RCC 7860 (cell line): ENCODE measurements around the gene CCDC24.
A peak's percentile ranks its signal among the peaks of the same experiment; 100 is the strongest.

Source experiments
- DNase-seq: peaks from one replicate; pipeline ENCODE4 v3.0.0-alpha.2; 2015; ENCODE audit warnings: low spot score
- FAIRE-seq: peaks from 2 replicates; lab custom pipeline; 2012; peaks lifted over from hg19 to GRCh38; lab: Jason Lieb, UNC

Gene CCDC24

GRCh38 chr1:44036409-44037139, 45.2 kb downstream of the CCDC24 start:
- DNase-seq (peak; percentile 63), FAIRE-seq (peak; percentile 67)

- FAIRE-seq: no peak
- DNase-seq: no peak
Measured at GRCh38 chr1:44037154-44037553, 45.8 kb downstream of the CCDC24 start.

- DNase-seq (peak; percentile 15), FAIRE-seq (peak; percentile 41)
Measured at GRCh38 chr1:44038876-44039657, 47.7 kb downstream of the CCDC24 start.

GRCh38 chr1:44040418-44040817, 49.0 kb downstream of the CCDC24 start:
- FAIRE-seq (no peak), DNase-seq (no peak)

GRCh38 chr1:44040846-44041245, 49.4 kb downstream of the CCDC24 start:
- FAIRE-seq (peak; percentile 82), DNase-seq (no peak)

GRCh38 chr1:44043176-44044070, 52.0 kb downstream of the CCDC24 start:
- DNase-seq (no peak), FAIRE-seq (no peak)

GRCh38 chr1:44044071-44044801, 52.8 kb downstream of the CCDC24 start:
- DNase-seq (peak; percentile 73), FAIRE-seq (peak; percentile 43)

GRCh38 chr1:44045064-44045463, 53.7 kb downstream of the CCDC24 start:
- FAIRE-seq: no peak
- DNase-seq: no peak
